HFFc6 (cell line): ENCODE results near the gene LRRC8A. TPM values are rescaled to one million over a fixed set of nuclear protein-coding genes. Genes with fewer than 3 reads are reported as not detected.

Experiments
- DNase-seq: peaks from one replicate; pipeline ENCODE4 v3.0.0-alpha.2; 2018
- H3K27ac Mint-ChIP-seq: 2 replicates; pipeline ENCODE4 v1.8.0; 2020; ENCODE audit warnings: mild to moderate bottlenecking, mixed read lengths
- H3K27me3 Mint-ChIP-seq: 2 replicates; pipeline ENCODE4 v1.8.0; 2021; ENCODE audit warnings: mild to moderate bottlenecking, moderate library complexity, mixed read lengths; ENCODE audit not compliant: insufficient read depth
- H3K36me3 Mint-ChIP-seq: 2 replicates; pipeline ENCODE4 v1.8.0; 2021; ENCODE audit warnings: low read depth, mixed read lengths
- H3K4me1 Mint-ChIP-seq: 2 replicates; pipeline ENCODE4 v1.8.0; 2020; ENCODE audit warnings: low read depth, mixed read lengths
- H3K4me3 Mint-ChIP-seq: 2 replicates; pipeline ENCODE4 v1.8.0; 2020; ENCODE audit warnings: mild to moderate bottlenecking, moderate library complexity, mixed read lengths
- H3K9me3 Mint-ChIP-seq: 2 replicates; pipeline ENCODE4 v1.8.0; 2020; ENCODE audit warnings: mild to moderate bottlenecking, mixed read lengths
- total RNA-seq, 6 experiments: library from RNA; stranded (reverse); fragmentation: NEBNext Ultra II Directional; extraction: Animal tissue kit (Norgen Biotek cat#: 25700); gene quantifications; 2 replicates in 1 of 6; 3 replicates in 5 of 6; pipeline ENCODE4 v1.2.3, GENCODE V29; 2021
- TF ChIP-seq, protein P1 (sequence below): fragments of 200-600 bp; sonication (generic); IDR thresholded peaks from 2 replicates; pipeline ENCODE4 v1.5.0; 2021; ENCODE audit warnings: antibody characterized with exemption, mild to moderate bottlenecking

Gene LRRC8A
- total RNA-seq, 6 experiments from 2014 or later: 37.8 to 51.9 (median 39.6) TPM

DNA sequence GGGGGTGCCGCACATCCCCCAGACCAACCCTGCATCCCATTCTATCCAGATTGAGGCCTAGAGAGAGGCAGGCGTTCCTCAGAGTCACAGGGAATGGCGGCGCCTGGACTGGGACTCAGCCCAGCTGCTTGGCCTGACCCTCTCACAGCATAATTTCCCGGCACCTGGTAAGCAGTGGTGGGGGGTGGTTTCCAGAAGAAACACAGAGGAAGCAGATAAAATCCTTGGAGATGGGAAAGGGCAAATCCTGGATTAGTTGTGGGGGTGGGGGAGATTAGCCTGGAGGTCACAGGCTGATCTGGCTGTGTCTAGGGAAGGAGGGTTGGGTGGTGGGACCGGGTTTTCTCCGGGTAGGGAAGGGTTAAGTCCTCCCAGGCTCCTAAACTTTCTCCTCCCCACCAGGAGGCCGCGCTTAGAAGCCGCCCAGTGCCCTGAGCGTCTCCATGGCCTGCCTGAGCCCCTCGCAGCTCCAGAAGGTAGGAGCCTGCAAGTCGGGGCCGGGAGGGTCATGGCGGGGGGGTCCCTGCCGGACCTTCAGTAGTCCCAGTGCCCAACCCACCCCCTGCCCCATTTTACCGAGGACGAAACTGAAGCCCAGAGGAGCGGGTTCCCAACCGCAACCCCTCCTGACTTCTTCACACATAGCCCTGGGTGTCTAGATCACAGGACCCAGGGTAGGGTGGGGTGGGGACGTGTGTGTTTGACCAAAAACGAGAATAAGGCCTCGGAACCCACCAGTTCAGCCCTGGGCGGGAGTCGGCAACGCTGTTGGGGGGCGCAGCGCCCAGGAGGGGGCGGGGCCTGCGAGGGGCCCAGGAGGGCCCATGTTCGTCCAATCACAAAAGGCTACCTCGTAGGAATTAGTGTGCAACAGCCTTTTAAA lies 40.2 kb downstream of the LRRC8A start:
- H3K36me3 Mint-ChIP-seq: peaks cover 10% of the 10 kb centered on the region
- peak; percentile 25 for DNase-seq
- H3K9me3 Mint-ChIP-seq: no peaks in the 10 kb centered on the region
- peaks cover 32% of the 10 kb centered on the region for H3K4me1 Mint-ChIP-seq
- no peaks in the 10 kb centered on the region; the same call in none of the 2 replicates for H3K27me3 Mint-ChIP-seq
- peak overlapping the region; percentile 84 for H3K4me3 Mint-ChIP-seq
- TF ChIP-seq, protein P1, sequence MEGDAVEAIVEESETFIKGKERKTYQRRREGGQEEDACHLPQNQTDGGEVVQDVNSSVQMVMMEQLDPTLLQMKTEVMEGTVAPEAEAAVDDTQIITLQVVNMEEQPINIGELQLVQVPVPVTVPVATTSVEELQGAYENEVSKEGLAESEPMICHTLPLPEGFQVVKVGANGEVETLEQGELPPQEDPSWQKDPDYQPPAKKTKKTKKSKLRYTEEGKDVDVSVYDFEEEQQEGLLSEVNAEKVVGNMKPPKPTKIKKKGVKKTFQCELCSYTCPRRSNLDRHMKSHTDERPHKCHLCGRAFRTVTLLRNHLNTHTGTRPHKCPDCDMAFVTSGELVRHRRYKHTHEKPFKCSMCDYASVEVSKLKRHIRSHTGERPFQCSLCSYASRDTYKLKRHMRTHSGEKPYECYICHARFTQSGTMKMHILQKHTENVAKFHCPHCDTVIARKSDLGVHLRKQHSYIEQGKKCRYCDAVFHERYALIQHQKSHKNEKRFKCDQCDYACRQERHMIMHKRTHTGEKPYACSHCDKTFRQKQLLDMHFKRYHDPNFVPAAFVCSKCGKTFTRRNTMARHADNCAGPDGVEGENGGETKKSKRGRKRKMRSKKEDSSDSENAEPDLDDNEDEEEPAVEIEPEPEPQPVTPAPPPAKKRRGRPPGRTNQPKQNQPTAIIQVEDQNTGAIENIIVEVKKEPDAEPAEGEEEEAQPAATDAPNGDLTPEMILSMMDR: 0 out of 2 replicates have a peak, but pooled peaks have one; percentile 11
- H3K27ac Mint-ChIP-seq: peak overlapping the region; percentile 71

- TF ChIP-seq, protein P1: no peak
- Mint-ChIP-seq H3K9me3 (no peaks in the 10 kb centered on the region), H3K27ac (no peak overlapping the region), H3K27me3 (no peaks in the 10 kb centered on the region; the same call in none of the 2 replicates), H3K36me3 (no peaks in the 10 kb centered on the region), H3K4me3 (no peak overlapping the region), H3K4me1 (peaks cover 30% of the 10 kb centered on the region)
- no peak for DNase-seq
Measured at GRCh38 chr9:128923493-128923883, 41.6 kb downstream of the LRRC8A start.

GRCh38 chr9:128927731-128928411 lies 45.9 kb downstream of the LRRC8A start:
- Mint-ChIP-seq H3K9me3 (no peaks in the 10 kb centered on the region), H3K4me1 (peaks cover 7% of the 10 kb centered on the region), H3K36me3 (no peaks in the 10 kb centered on the region), H3K27me3 (no peaks in the 10 kb centered on the region; the same call in 1 of the 2 replicates), H3K4me3 (no peak overlapping the region), H3K27ac (peak overlapping the region; percentile 51)
- TF ChIP-seq, protein P1: peak; percentile 93
- DNase-seq: no peak

DNA sequence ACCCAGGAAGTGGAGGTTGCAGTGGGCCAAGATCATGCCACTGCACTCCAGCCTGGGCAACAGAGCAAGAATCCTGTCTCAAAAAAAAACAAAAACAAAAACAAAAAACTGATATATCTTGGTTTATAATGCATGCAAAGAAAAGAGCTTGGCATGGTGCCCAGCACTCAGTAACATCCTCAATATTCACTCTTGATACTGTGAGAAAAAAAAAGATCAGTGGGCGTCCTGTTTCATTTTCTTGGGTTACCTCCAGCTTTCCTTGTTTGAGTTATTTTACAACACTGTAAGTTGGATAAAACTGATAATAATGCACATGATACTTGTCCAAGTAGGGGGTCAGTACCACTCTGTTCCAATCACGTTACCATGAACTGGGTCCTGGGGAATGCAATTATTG lies 46.7 kb downstream of the LRRC8A start:
- H3K36me3 Mint-ChIP-seq: no peaks in the 10 kb centered on the region
- no peak for DNase-seq
- H3K4me1 Mint-ChIP-seq: peaks cover 7% of the 10 kb centered on the region
- H3K4me3 Mint-ChIP-seq: no peak overlapping the region
- H3K9me3 Mint-ChIP-seq: no peaks in the 10 kb centered on the region
- H3K27me3 Mint-ChIP-seq: no peaks in the 10 kb centered on the region; the same call in 1 of the 2 replicates
- H3K27ac Mint-ChIP-seq: no peak overlapping the region; the same call in 1 of the 2 replicates
- TF ChIP-seq, protein P1: no peak

DNA sequence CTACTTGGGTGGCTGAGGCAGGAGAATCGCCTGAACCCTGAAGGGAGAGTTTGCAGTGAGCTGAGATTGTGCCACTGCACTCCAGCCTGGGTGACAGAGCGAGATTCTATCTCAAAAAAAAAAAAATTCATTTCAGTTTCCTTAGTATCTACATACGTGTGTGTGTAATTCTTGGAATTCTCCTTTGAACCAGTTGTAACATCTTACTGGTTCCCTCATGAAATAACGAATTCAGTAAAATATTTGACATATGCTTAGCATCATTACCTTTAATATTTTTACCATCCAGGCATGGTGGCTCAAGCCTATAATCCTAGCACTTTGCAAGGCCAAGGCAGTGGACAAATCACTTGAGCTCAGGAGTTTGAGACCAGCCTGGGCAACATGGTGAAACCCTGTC lies 47.6 kb downstream of the LRRC8A start:
- TF ChIP-seq, protein P1: no peak
- DNase-seq: no peak
- Mint-ChIP-seq H3K9me3 (no peaks in the 10 kb centered on the region), H3K4me3 (no peak overlapping the region), H3K36me3 (no peaks in the 10 kb centered on the region), H3K4me1 (peaks cover 7% of the 10 kb centered on the region), H3K27ac (no peak overlapping the region), H3K27me3 (no peaks in the 10 kb centered on the region; the same call in 1 of the 2 replicates)
